GM12878 (cell line): ENCODE results near the gene HERC6. TPM values are rescaled to one million over a fixed set of nuclear protein-coding genes. Genes with fewer than 3 reads are reported as not detected.

Experiments used
- ATAC-seq: fragments of 200-7000 bp; cut with Tn5 transposase; 3 replicates; pipeline ENCODE4 v1.9.1; 2020; ENCODE audit warnings: mild to moderate bottlenecking, moderate library complexity
- BruUV-seq: library from RNA; stranded (reverse); fragments of 400-500 nt; replicated peaks from 2 replicates; lab custom pipeline; 2021; lab: Mats Ljungman, UMichigan
- CTCF ChIA-PET: fragments of 300-600 bp; sonication (Branson Sonifier 250); formaldehyde crosslinking; extraction: SDS; loops from one replicate; lab custom pipeline; 2021; ENCODE audit warnings: inconsistent platforms; lab: Yijun Ruan, JAX
- POLR2A ChIA-PET: fragments of 350-600 bp; formaldehyde crosslinking; extraction: SDS; loops from one replicate; lab custom pipeline; 2021; ENCODE audit warnings: inconsistent platforms; lab: Charles Lee
- RAD21 ChIA-PET: fragments of 300-600 bp; sonication (Branson Sonifier 250); formaldehyde crosslinking; loops from one replicate; lab custom pipeline; 2023; ENCODE audit warnings: antibody characterized with exemption; ENCODE audit not compliant: unreplicated experiment; lab: Charles Lee
- SMC1A ChIA-PET: fragments of 300-600 bp; sonication (Branson Sonifier 250); formaldehyde crosslinking; loops from one replicate; lab custom pipeline; 2023; ENCODE audit not compliant: unreplicated experiment, uncharacterized antibody; lab: Charles Lee
- DNase-seq: peaks from one replicate; pipeline ENCODE4 v3.0.0-alpha.2; 2011; ENCODE audit warnings: low read depth, low spot score
- FAIRE-seq: peaks from 3 replicates; lab custom pipeline; 2011; peaks lifted over from hg19 to GRCh38; lab: Jason Lieb, UNC
- H2AFZ ChIP-seq: 2 replicates; pipeline ENCODE4 v1.6.0; 2011; ENCODE audit warnings: low read depth, low read length, control low read depth; ENCODE audit not compliant: control insufficient read depth
- H3K27ac ChIP-seq: 2 replicates; pipeline ENCODE4 v1.5.1; 2011; ENCODE audit warnings: control low read depth; ENCODE audit not compliant: control insufficient read depth, insufficient read depth
- H3K27me3 ChIP-seq, 2 experiments: replicated peaks in 1 of 2; 2 replicates each; pipeline versions ENCODE4 v1.6.0 to v1.6.1; 2011; ENCODE audit warnings: low read length in 1 of 2; ENCODE audit not compliant: control insufficient read depth in 2 of 2, insufficient read depth in 2 of 2
- H3K36me3 ChIP-seq, 2 experiments: 2 replicates each; pipeline ENCODE4 v1.5.1; 2011; ENCODE audit warnings: low read length in 1 of 2; ENCODE audit not compliant: control insufficient read depth in 2 of 2, insufficient read depth in 2 of 2
- H3K4me1 ChIP-seq: 2 replicates; pipeline ENCODE4 v1.6.1; 2011; ENCODE audit warnings: mild to moderate bottlenecking, low read length, moderate library complexity, mixed read lengths; ENCODE audit not compliant: control insufficient read depth, insufficient read depth
- H3K4me2 ChIP-seq: 2 replicates; pipeline ENCODE4 v1.6.0; 2011; ENCODE audit warnings: control low read depth; ENCODE audit not compliant: control insufficient read depth, insufficient read depth
- H3K4me3 ChIP-seq: fragments of 200-600 bp; sonication (generic); 2 replicates; pipeline ENCODE4 v1.5.1; 2016
- H3K79me2 ChIP-seq: 2 replicates; pipeline ENCODE4 v1.6.0; 2011; ENCODE audit warnings: low read length; ENCODE audit not compliant: control insufficient read depth, insufficient read depth
- H3K9ac ChIP-seq: 2 replicates; pipeline ENCODE4 v1.8.0; 2011; ENCODE audit warnings: low read length, control low read depth, mixed read lengths; ENCODE audit not compliant: control insufficient read depth, insufficient read depth
- H3K9me3 ChIP-seq: replicated peaks from 3 replicates; pipeline ENCODE4 v1.5.1; 2011; ENCODE audit warnings: mild to moderate bottlenecking, low read length; ENCODE audit not compliant: control insufficient read depth, insufficient read depth
- H4K20me1 ChIP-seq: 2 replicates; pipeline ENCODE4 v1.6.0; 2011; ENCODE audit not compliant: control insufficient read depth, insufficient read depth
- ASH2L ChIP-seq: fragments of 300-600, 200-600 bp; sonication (generic); IDR thresholded peaks from 2 replicates; pipeline ENCODE4 v1.6.1; 2017; ENCODE audit warnings: low read depth, mild to moderate bottlenecking, borderline replicate concordance
- BHLHE40 ChIP-seq, 2 experiments: fragments of 450-650 bp in 1 of 2; IDR thresholded peaks; 2 replicates each; pipeline ENCODE4 v1.6.1; 2011 to 2017; ENCODE audit warnings: low read depth in 2 of 2, borderline replicate concordance in 1 of 2, improper control_type of control experiment in 1 of 2, low read length in 1 of 2, mild to moderate bottlenecking in 1 of 2
- EP300 ChIP-seq, 2 experiments: fragments of 150-350 bp in 1 of 2; IDR thresholded peaks; 2 replicates each; pipeline ENCODE4 v1.6.1; 2011 to 2012; ENCODE audit warnings: low read depth in 2 of 2, low read length in 2 of 2, borderline replicate concordance in 1 of 2, improper control_type of control experiment in 1 of 2, inconsistent platforms in 1 of 2; ENCODE audit not compliant: control insufficient read depth in 1 of 2
- HDAC2 ChIP-seq: fragments of 200-600 bp; sonication (generic); IDR thresholded peaks from 2 replicates; pipeline ENCODE4 v1.6.1; 2017
- MTA3 ChIP-seq: IDR thresholded peaks from 2 replicates; pipeline ENCODE4 v1.6.1; 2012; ENCODE audit warnings: low read length, inconsistent platforms, borderline replicate concordance
- NFIC ChIP-seq: IDR thresholded peaks from 2 replicates; pipeline ENCODE4 v1.6.1; 2012; ENCODE audit warnings: low read depth, mild to moderate bottlenecking, inconsistent platforms, low read length, moderate library complexity
- NFYA ChIP-seq: IDR thresholded peaks from 2 replicates; pipeline ENCODE4 v1.6.1; 2011; ENCODE audit warnings: low read depth, mild to moderate bottlenecking, low read length, improper control_type of control experiment, borderline replicate concordance
- NFYB ChIP-seq: IDR thresholded peaks from 2 replicates; pipeline ENCODE4 v1.6.1; 2011; ENCODE audit warnings: low read depth, mild to moderate bottlenecking, low read length, improper control_type of control experiment, moderate library complexity; ENCODE audit not compliant: insufficient read depth
- NR2C2 ChIP-seq: IDR thresholded peaks from 2 replicates; pipeline ENCODE4 v1.6.1; 2011; ENCODE audit warnings: borderline replicate concordance, low read depth; ENCODE audit not compliant: control insufficient read depth, insufficient read length
- POLR2AphosphoS2 ChIP-seq: IDR thresholded peaks from 2 replicates; pipeline ENCODE4 v1.6.1; 2011; ENCODE audit warnings: low read depth, mild to moderate bottlenecking, low read length, improper control_type of control experiment, moderate library complexity
- RAD51 ChIP-seq: fragments of 450-650 bp; IDR thresholded peaks from 2 replicates; pipeline ENCODE4 v1.6.1; 2016; ENCODE audit warnings: moderate library complexity, mild to moderate bottlenecking, inconsistent platforms
- SIX5 ChIP-seq: IDR thresholded peaks from 2 replicates; pipeline ENCODE4 v1.6.1; 2011; ENCODE audit warnings: mild to moderate bottlenecking, low read depth, low read length, moderate library complexity; ENCODE audit not compliant: severe bottlenecking
- SREBF2 ChIP-seq: IDR thresholded peaks from 2 replicates; pipeline ENCODE4 v1.6.1; 2012; ENCODE audit warnings: mild to moderate bottlenecking, low read length
- ZNF384 ChIP-seq: IDR thresholded peaks from 2 replicates; pipeline ENCODE4 v1.6.1; 2012; ENCODE audit warnings: low read depth, mild to moderate bottlenecking, low read length, improper control_type of control experiment, borderline replicate concordance
- WGBS: methylation state at CpG from one replicate; pipeline ENCODE4 v1.1.6; 2016; ENCODE audit warnings: low lambda C conversion rate; ENCODE audit not compliant: insufficient replicate concordance, insufficient coverage; ENCODE audit errors: missing lambda C conversion rate; 5-methylcytosine and 5-hydroxymethylcytosine counted together
- in situ Hi-C: fragments of 300-500 bp; cut with MboI; formaldehyde crosslinking; loops from 9 replicates; pipeline ENCODE4 v1.14.3; 2018; ENCODE audit warnings: mixed read lengths
- intact Hi-C: fragments of 100-400 bp; cut with micrococcal nuclease; formaldehyde crosslinking; loops from one replicate; pipeline ENCODE4 v1.14.2; 2022; ENCODE audit not compliant: unreplicated experiment
- polyA plus RNA-seq, 11 experiments: library from polyadenylated mRNA; depleted of rRNA in 4 of 11; unstranded in 6 of 11; stranded (reverse) in 5 of 11; fragments of >200 nt; fragmentation: Nextera tagmentation in 4 of 11; fragmentation: Illumina TruSeq in 1 of 11; extraction: Ambion mirVana in 4 of 11; extraction: Trizol in 1 of 11; gene quantifications; 1 replicate in 1 of 11; 2 replicates in 10 of 11; pipeline versions ENCODE4 v1.2.1 to v1.2.3, GENCODE V29; 2011 to 2016; ENCODE audit warnings: inconsistent platforms in 2 of 11, missing spikeins in 2 of 11, low read depth in 1 of 11
- total RNA-seq, 4 experiments: library from RNA; depleted of rRNA in 3 of 4; stranded (reverse); fragments of >200 nt in 3 of 4; fragmentation: Illumina TruSeq in 1 of 4; extraction: Trizol in 1 of 4; gene quantifications; 2 replicates each; pipeline versions ENCODE4 v1.2.1 to v1.2.3, GENCODE V29; 2013 to 2021
- TF ChIP-seq, protein P1 (sequence below): fragments of 450-650 bp; IDR thresholded peaks from 2 replicates; pipeline ENCODE4 v1.6.1; 2016; ENCODE audit warnings: mild to moderate bottlenecking, moderate library complexity, borderline replicate concordance
- TF ChIP-seq, protein P2 (sequence below): IDR thresholded peaks from 2 replicates; pipeline ENCODE4 v1.6.1; 2012; ENCODE audit warnings: low read depth, low read length, improper control_type of control experiment
- TF ChIP-seq, protein P3 (sequence below): IDR thresholded peaks from 2 replicates; pipeline ENCODE4 v1.6.1; 2012; ENCODE audit warnings: mild to moderate bottlenecking, low read depth, low read length

HERC6 gene
- total and polyA plus RNA-seq, 10 of the 15 experiments (the other 5 are each of a cell fraction or from before 2014, with no cell fraction given), result 1.7 to 26.4 (median 5.9) TPM

DNA sequence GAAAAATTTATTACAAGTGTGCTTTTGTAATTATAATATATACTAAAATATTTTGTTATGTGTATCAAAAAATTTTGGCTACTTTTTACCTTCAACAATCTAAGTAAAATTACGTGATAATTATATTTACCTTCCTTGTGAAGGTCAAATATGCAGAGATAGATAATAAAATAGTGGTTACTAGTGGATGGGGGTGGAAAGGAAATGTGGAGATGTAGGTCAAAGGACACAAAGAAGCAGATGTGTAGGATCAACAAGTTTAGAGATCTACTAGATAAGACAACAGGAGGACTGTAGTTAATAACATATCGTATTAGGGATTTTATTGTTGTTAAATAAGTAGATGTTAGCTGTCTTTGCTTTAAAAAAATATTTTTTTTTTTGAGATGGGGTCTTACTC lies 99.6 kb downstream of the HERC6 start:
- FAIRE-seq, result no peak
- CTCF ChIA-PET, result interaction anchor here (0.6 to 1.9 kb wide), 3 partner anchors 37 to 277 kb away, joined by 3 to 4 read pairs (median 4); no protein-coding TSS in a partner anchor
- intact Hi-C loops, result no loop called here
- H3K9ac ChIP-seq, result no peak overlapping the region
- SMC1A ChIA-PET, result interaction anchor here (0.9 to 1.6 kb wide), 4 partner anchors 10 to 109 kb away, joined by 3 to 4 read pairs (median 3); no protein-coding TSS in a partner anchor
- no peak for TF ChIP-seq NFYB
- no peak for TF ChIP-seq SREBF2
- TF ChIP-seq EP300 (IDR thresholded peaks at IDR 0.05; ENCODE audit: borderline replicate concordance in 1 of 2, control insufficient read depth in 1 of 2, low read depth in 2 of 2, low read length in 2 of 2), result no peak
- TF ChIP-seq HDAC2, result no peak
- TF ChIP-seq RAD51, result no peak
- no peak for TF ChIP-seq ASH2L
- TF ChIP-seq, protein P1, sequence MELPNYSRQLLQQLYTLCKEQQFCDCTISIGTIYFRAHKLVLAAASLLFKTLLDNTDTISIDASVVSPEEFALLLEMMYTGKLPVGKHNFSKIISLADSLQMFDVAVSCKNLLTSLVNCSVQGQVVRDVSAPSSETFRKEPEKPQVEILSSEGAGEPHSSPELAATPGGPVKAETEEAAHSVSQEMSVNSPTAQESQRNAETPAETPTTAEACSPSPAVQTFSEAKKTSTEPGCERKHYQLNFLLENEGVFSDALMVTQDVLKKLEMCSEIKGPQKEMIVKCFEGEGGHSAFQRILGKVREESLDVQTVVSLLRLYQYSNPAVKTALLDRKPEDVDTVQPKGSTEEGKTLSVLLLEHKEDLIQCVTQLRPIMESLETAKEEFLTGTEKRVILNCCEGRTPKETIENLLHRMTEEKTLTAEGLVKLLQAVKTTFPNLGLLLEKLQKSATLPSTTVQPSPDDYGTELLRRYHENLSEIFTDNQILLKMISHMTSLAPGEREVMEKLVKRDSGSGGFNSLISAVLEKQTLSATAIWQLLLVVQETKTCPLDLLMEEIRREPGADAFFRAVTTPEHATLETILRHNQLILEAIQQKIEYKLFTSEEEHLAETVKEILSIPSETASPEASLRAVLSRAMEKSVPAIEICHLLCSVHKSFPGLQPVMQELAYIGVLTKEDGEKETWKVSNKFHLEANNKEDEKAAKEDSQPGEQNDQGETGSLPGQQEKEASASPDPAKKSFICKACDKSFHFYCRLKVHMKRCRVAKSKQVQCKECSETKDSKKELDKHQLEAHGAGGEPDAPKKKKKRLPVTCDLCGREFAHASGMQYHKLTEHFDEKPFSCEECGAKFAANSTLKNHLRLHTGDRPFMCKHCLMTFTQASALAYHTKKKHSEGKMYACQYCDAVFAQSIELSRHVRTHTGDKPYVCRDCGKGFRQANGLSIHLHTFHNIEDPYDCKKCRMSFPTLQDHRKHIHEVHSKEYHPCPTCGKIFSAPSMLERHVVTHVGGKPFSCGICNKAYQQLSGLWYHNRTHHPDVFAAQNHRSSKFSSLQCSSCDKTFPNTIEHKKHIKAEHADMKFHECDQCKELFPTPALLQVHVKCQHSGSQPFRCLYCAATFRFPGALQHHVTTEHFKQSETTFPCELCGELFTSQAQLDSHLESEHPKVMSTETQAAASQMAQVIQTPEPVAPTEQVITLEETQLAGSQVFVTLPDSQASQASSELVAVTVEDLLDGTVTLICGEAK, result no peak
- no peak for TF ChIP-seq NFIC
- TF ChIP-seq NR2C2, result no peak
- TF ChIP-seq, protein P2, sequence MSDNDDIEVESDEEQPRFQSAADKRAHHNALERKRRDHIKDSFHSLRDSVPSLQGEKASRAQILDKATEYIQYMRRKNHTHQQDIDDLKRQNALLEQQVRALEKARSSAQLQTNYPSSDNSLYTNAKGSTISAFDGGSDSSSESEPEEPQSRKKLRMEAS, result no peak
- no peak for TF ChIP-seq ZNF384
- TF ChIP-seq POLR2AphosphoS2, result no peak
- TF ChIP-seq, protein P3, sequence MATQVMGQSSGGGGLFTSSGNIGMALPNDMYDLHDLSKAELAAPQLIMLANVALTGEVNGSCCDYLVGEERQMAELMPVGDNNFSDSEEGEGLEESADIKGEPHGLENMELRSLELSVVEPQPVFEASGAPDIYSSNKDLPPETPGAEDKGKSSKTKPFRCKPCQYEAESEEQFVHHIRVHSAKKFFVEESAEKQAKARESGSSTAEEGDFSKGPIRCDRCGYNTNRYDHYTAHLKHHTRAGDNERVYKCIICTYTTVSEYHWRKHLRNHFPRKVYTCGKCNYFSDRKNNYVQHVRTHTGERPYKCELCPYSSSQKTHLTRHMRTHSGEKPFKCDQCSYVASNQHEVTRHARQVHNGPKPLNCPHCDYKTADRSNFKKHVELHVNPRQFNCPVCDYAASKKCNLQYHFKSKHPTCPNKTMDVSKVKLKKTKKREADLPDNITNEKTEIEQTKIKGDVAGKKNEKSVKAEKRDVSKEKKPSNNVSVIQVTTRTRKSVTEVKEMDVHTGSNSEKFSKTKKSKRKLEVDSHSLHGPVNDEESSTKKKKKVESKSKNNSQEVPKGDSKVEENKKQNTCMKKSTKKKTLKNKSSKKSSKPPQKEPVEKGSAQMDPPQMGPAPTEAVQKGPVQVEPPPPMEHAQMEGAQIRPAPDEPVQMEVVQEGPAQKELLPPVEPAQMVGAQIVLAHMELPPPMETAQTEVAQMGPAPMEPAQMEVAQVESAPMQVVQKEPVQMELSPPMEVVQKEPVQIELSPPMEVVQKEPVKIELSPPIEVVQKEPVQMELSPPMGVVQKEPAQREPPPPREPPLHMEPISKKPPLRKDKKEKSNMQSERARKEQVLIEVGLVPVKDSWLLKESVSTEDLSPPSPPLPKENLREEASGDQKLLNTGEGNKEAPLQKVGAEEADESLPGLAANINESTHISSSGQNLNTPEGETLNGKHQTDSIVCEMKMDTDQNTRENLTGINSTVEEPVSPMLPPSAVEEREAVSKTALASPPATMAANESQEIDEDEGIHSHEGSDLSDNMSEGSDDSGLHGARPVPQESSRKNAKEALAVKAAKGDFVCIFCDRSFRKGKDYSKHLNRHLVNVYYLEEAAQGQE, result no peak
- TF ChIP-seq NFYA, result no peak
- no peak for TF ChIP-seq SIX5
- TF ChIP-seq BHLHE40 (IDR thresholded peaks at IDR 0.05; ENCODE audit: borderline replicate concordance in 1 of 2, low read depth in 2 of 2, low read length in 1 of 2), result no peak
- no peak for TF ChIP-seq MTA3
- TF ChIP-seq, all 136 proteins: peak for 0
- POLR2A ChIA-PET, result no interaction called here
- H3K9me3 ChIP-seq, result no peaks in the 10 kb centered on the region
- DNase-seq, result no peak
- no peak overlapping the region for H3K4me3 ChIP-seq
- BruUV-seq, result no TSS peak
- 78% methylated on average over 2 of the region's 2 CpGs for WGBS
- no peaks in the 10 kb centered on the region for H4K20me1 ChIP-seq
- RAD21 ChIA-PET, result interaction anchor here (0.7 to 1.0 kb wide), 3 partner anchors 37 to 227 kb away, joined by 3 read pairs; no protein-coding TSS in a partner anchor
- no peaks in the 10 kb centered on the region for H3K36me3 ChIP-seq
- H3K4me1 ChIP-seq, result no peaks in the 10 kb centered on the region
- no peak for ATAC-seq
- H3K4me2 ChIP-seq, result no peak overlapping the region
- no peak overlapping the region for H3K27ac ChIP-seq
- in situ Hi-C loops, result no loop called here
- H3K27me3 ChIP-seq, result no peaks in the 10 kb centered on the region
- H2AFZ ChIP-seq, result no peak overlapping the region
- no peaks in the 10 kb centered on the region for H3K79me2 ChIP-seq
